A549 (cell line): ENCODE measurements around the gene PGAP3. TPM values are rescaled to one million over a fixed set of nuclear protein-coding genes. Genes with fewer than 3 reads are reported as not detected.

Experiments used
- ATAC-seq, 2 experiments: fragments of 200-7000 bp in 1 of 2; fragments of >200 bp in 1 of 2; cut with Nextera tagmentation in 1 of 2; cut with Tn5 transposase in 1 of 2; 3 replicates each; pipeline versions ENCODE4 v1.8.0 to v1.9.1; 2018 to 2020; ENCODE audit warnings: mild to moderate bottlenecking in 1 of 2, moderate library complexity in 1 of 2
- CTCF ChIA-PET: fragments of 300-600 bp; sonication (Branson Sonifier 250); formaldehyde crosslinking; extraction: SDS; loops from one replicate; lab custom pipeline; 2021; ENCODE audit warnings: antibody characterized with exemption, inconsistent platforms; lab: Yijun Ruan, JAX
- POLR2A ChIA-PET: fragments of 350-600 bp; formaldehyde crosslinking; extraction: SDS; loops from one replicate; lab custom pipeline; 2021; ENCODE audit warnings: antibody characterized with exemption, inconsistent platforms; lab: Yijun Ruan, JAX
- DNase-seq, 2 experiments: peaks; one replicate each; pipeline versions ENCODE4 v3.0.0 to v3.0.0-alpha.2; 2011 to 2016; ENCODE audit warnings: low read depth in 1 of 2, low spot score in 1 of 2
- FAIRE-seq: peaks from 2 replicates; lab custom pipeline; 2011; peaks lifted over from hg19 to GRCh38; lab: Jason Lieb, UNC
- H3K27ac ChIP-seq, 2 experiments: fragments of >200 bp; sonication (Bioruptor Twin); formaldehyde crosslinking; 3 replicates each; pipeline ENCODE4 v1.5.1; 2016 to 2017
- H3K4me1 ChIP-seq: fragments of >200 bp; sonication (Bioruptor Twin); formaldehyde crosslinking; 3 replicates; pipeline ENCODE4 v1.6.1; 2016
- H3K4me2 ChIP-seq: fragments of >200 bp; sonication (Bioruptor Twin); formaldehyde crosslinking; 3 replicates; pipeline ENCODE4 v1.6.1; 2016
- H3K4me3 ChIP-seq: fragments of >200 bp; sonication (Bioruptor Twin); formaldehyde crosslinking; 3 replicates; pipeline ENCODE4 v1.5.1; 2016
- H3K9me3 ChIP-seq: fragments of >200 bp; sonication (Bioruptor Twin); formaldehyde crosslinking; 3 replicates; pipeline ENCODE4 v1.6.1; 2016
- CBX2 ChIP-seq: fragments of 200-600 bp; sonication (generic); IDR thresholded peaks from 2 replicates; pipeline ENCODE4 v1.6.1; 2016; ENCODE audit warnings: low read depth, mild to moderate bottlenecking, borderline replicate concordance
- CBX8 ChIP-seq: fragments of 200-600 bp; sonication (generic); IDR thresholded peaks from 2 replicates; pipeline ENCODE4 v1.6.1; 2016
- CHD2 ChIP-seq: fragments of 150-350 bp; IDR thresholded peaks from 2 replicates; pipeline ENCODE4 v1.6.1; 2014; ENCODE audit warnings: low read length; ENCODE audit not compliant: partially characterized antibody
- CHD4 ChIP-seq: fragments of 200-600 bp; sonication (generic); IDR thresholded peaks from 2 replicates; pipeline ENCODE4 v1.6.1; 2016; ENCODE audit warnings: antibody characterized with exemption, mild to moderate bottlenecking, borderline replicate concordance
- EHF ChIP-seq: fragments of 250-450 bp; sonication (Bioruptor Pico); IDR thresholded peaks from 2 replicates; pipeline ENCODE4 v1.5.0; 2020; ENCODE audit warnings: mild to moderate bottlenecking
- EHMT2 ChIP-seq: fragments of 200-600 bp; sonication (generic); IDR thresholded peaks from 2 replicates; pipeline ENCODE4 v1.6.1; 2016; ENCODE audit warnings: antibody characterized with exemption, low read depth, mild to moderate bottlenecking, moderate library complexity
- EP300 ChIP-seq, 2 experiments: fragments of >200 bp; sonication (Bioruptor Twin); formaldehyde crosslinking; IDR thresholded peaks; 2 replicates in 1 of 2; 3 replicates in 1 of 2; pipeline ENCODE4 v1.6.1; 2016 to 2017
- FOSB ChIP-seq: fragments of 250-450 bp; sonication (Bioruptor Pico); IDR thresholded peaks from 2 replicates; pipeline ENCODE4 v1.5.0; 2020; ENCODE audit warnings: mild to moderate bottlenecking, moderate library complexity
- FOXS1 ChIP-seq: fragments of 250-450 bp; sonication (Bioruptor Pico); IDR thresholded peaks from 2 replicates; pipeline ENCODE4 v1.5.0; 2020; ENCODE audit warnings: mild to moderate bottlenecking, moderate library complexity
- GATA3 ChIP-seq: IDR thresholded peaks from 2 replicates; pipeline ENCODE4 v1.6.1; 2012; ENCODE audit warnings: borderline replicate concordance
- HDAC2 ChIP-seq: fragments of 200-600 bp; sonication (generic); IDR thresholded peaks from 2 replicates; pipeline ENCODE4 v1.6.1; 2016
- HEYL ChIP-seq: fragments of 250-450 bp; sonication (Bioruptor Pico); IDR thresholded peaks from 2 replicates; pipeline ENCODE4 v1.8.0; 2021; ENCODE audit warnings: mild to moderate bottlenecking, moderate library complexity
- HOXA7 ChIP-seq: fragments of 250-450 bp; sonication (Bioruptor Pico); IDR thresholded peaks from 2 replicates; pipeline ENCODE4 v1.5.0; 2020; ENCODE audit warnings: mild to moderate bottlenecking, moderate library complexity
- HOXB13 ChIP-seq: fragments of 250-450 bp; sonication (Bioruptor Pico); IDR thresholded peaks from 2 replicates; pipeline ENCODE4 v1.5.0; 2020; ENCODE audit warnings: low read depth, mild to moderate bottlenecking, moderate library complexity
- KDM1A ChIP-seq: fragments of 200-600 bp; sonication (generic); IDR thresholded peaks from 2 replicates; pipeline ENCODE4 v1.6.1; 2016; ENCODE audit warnings: low read depth, mild to moderate bottlenecking
- KDM5A ChIP-seq: fragments of 200-600 bp; sonication (generic); IDR thresholded peaks from 2 replicates; pipeline ENCODE4 v1.6.1; 2016; ENCODE audit warnings: antibody characterized with exemption, mild to moderate bottlenecking
- MAFK ChIP-seq: fragments of 450-650 bp; IDR thresholded peaks from 2 replicates; pipeline ENCODE4 v1.6.1; 2014; ENCODE audit not compliant: partially characterized antibody
- NFE2L2 ChIP-seq: fragments of 150-350 bp; conservative IDR thresholded peaks from 2 replicates; pipeline ENCODE4 v1.6.1; 2014; ENCODE audit warnings: low read length
- NPAS2 ChIP-seq: fragments of 250-450 bp; sonication (Bioruptor Pico); IDR thresholded peaks from 2 replicates; pipeline ENCODE4 v1.8.0; 2022; ENCODE audit warnings: mild to moderate bottlenecking, moderate library complexity, borderline replicate concordance
- NR3C1 ChIP-seq: fragments of >200 bp; sonication (Bioruptor Twin); formaldehyde crosslinking; IDR thresholded peaks from 3 replicates; pipeline ENCODE4 v1.6.1; 2017
- PHF8 ChIP-seq: fragments of 200-600 bp; sonication (generic); IDR thresholded peaks from 2 replicates; pipeline ENCODE4 v1.6.1; 2016; ENCODE audit warnings: low read depth, mild to moderate bottlenecking, antibody characterized with exemption, moderate library complexity, borderline replicate concordance
- POLR2AphosphoS2 ChIP-seq: conservative IDR thresholded peaks from 2 replicates; pipeline ENCODE4 v1.6.1; 2012; ENCODE audit warnings: low read length, improper control_type of control experiment, inconsistent platforms
- RFX5 ChIP-seq: fragments of 450-650 bp; IDR thresholded peaks from 2 replicates; pipeline ENCODE4 v1.7.1; 2014; ENCODE audit warnings: antibody characterized with exemption, mild to moderate bottlenecking, moderate library complexity
- RNF2 ChIP-seq: fragments of 200-600 bp; sonication (generic); IDR thresholded peaks from 2 replicates; pipeline ENCODE4 v1.6.1; 2016; ENCODE audit warnings: low read depth, mild to moderate bottlenecking, antibody characterized with exemption, moderate library complexity, borderline replicate concordance
- SMC3 ChIP-seq: fragments of >200 bp; sonication (Bioruptor Twin); formaldehyde crosslinking; IDR thresholded peaks from 3 replicates; pipeline ENCODE4 v1.6.1; 2018; ENCODE audit warnings: inconsistent platforms
- TFCP2L1 ChIP-seq: fragments of 250-450 bp; sonication (Bioruptor Pico); IDR thresholded peaks from 2 replicates; pipeline ENCODE4 v1.5.0; 2021; ENCODE audit warnings: mild to moderate bottlenecking
- TP53 ChIP-seq: fragments of 250-450 bp; sonication (Bioruptor Pico); IDR thresholded peaks from 2 replicates; pipeline ENCODE4 v1.5.0; 2021; ENCODE audit warnings: mild to moderate bottlenecking, moderate library complexity
- ZC3H11A ChIP-seq: fragments of 450-650 bp; IDR thresholded peaks from 2 replicates; pipeline ENCODE4 v1.6.1; 2014; ENCODE audit warnings: antibody characterized with exemption, mild to moderate bottlenecking
- ZNF302 ChIP-seq: fragments of 250-450 bp; sonication (Bioruptor Pico); IDR thresholded peaks from 2 replicates; pipeline ENCODE4 v1.9.0; 2021; ENCODE audit warnings: inconsistent platforms, mild to moderate bottlenecking, moderate library complexity
- ZSCAN20 ChIP-seq: fragments of 250-450 bp; sonication (Bioruptor Pico); IDR thresholded peaks from 2 replicates; pipeline ENCODE4 v1.8.0; 2022; ENCODE audit warnings: mild to moderate bottlenecking, moderate library complexity
- WGBS: methylation state at CpG from one replicate; pipeline ENCODE4 v1.1.6; 2017; ENCODE audit errors: missing lambda C conversion rate; 5-methylcytosine and 5-hydroxymethylcytosine counted together
- polyA plus RNA-seq, 4 experiments: library from polyadenylated mRNA; depleted of rRNA in 3 of 4; stranded (reverse); fragments of >200 nt; fragmentation: RNase III in 1 of 4; extraction: RNeasy Plus Mini Kit Qiagen cat#74134 plus additional on column Dnase treatment in 1 of 4; gene quantifications; 2 replicates in 3 of 4; 3 replicates in 1 of 4; pipeline ENCODE4 v1.2.3, GENCODE V29; 2011 to 2017
- TF ChIP-seq, protein P1 (sequence below): IDR thresholded peaks from 2 replicates; pipeline ENCODE4 v1.6.1; 2012
- TF ChIP-seq, protein P2 (sequence below): fragments of 250-450 bp; sonication (Bioruptor Pico); IDR thresholded peaks from 2 replicates; pipeline ENCODE4 v1.5.0; 2021; ENCODE audit warnings: mild to moderate bottlenecking, moderate library complexity, borderline replicate concordance
- TF ChIP-seq, protein P3 (sequence below): fragments of 150-350 bp; IDR thresholded peaks from 2 replicates; pipeline ENCODE4 v1.6.1; 2014; ENCODE audit warnings: low read depth, mild to moderate bottlenecking, low read length
- TF ChIP-seq, protein P4 (sequence below): fragments of >200 bp; sonication (Bioruptor Twin); formaldehyde crosslinking; IDR thresholded peaks from 3 replicates; pipeline ENCODE4 v1.6.1; 2016
- TF ChIP-seq, protein P5 (sequence below): IDR thresholded peaks from 2 replicates; pipeline ENCODE4 v1.6.1; 2012

Gene PGAP3
- polyA plus RNA-seq, 2 of the 4 experiments (the other 2 are of a cell fraction) = 7.3 to 8.5 TPM

DNA sequence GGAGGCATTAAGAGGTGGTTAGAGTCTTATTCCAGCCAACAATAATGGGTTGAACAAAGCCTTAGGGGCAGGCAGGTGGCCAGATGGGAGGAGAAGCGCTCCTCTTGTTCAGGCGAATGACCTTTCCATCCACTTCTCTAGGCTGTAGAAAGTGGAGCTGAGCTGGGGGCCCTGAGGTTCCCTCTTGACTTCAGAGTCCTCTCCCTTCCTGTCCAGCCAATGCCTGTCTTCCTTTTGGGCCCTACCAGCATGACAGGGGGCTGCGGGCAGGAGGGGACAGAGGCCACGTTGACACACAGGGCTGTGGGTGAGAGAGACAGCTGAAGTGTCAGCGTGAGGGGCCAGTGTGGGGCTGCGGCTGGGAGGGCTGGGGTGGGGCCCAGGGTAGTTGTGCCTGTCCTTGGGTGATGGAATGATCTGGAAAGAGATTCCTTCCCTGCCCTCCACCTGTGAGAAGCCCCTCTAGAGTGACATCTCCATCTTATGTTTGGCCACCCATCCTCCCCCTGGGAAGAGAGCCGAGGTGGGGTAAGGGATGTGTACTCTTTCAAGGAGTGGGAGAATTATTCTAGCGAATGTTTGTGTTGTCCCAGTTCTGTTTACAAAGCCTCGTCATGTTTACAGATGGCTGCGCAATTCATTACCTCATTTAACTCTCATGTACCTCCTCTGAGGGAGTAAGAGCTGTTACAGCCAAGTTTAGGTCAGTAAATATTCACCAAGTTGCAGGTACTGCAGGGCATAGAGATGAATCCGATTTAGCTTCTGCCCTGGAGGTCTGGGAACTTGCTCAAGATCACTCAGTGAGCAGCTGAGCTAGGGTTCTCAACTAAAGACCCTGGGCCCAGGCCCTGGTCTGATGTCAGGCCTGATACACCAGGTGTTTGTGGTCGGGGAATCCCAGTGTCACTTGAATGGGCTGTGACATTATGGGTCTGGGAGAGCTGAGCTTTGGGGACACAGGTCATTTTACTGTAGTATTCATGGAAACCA lies 15.3 kb upstream of the PGAP3 start:
- 0 out of 3 replicates have a peak overlapping the region, but pooled peaks have one; percentile 4 for H3K4me3 ChIP-seq
- DNase-seq = peak; percentile 59 to 94
- CTCF ChIA-PET = interaction anchor here (0.6 to 50.7 kb wide), 9 partner anchors 11 to 66 kb away, joined by 3 to 1391 read pairs (median 4); partner anchors contain the start of genes MIEN1, PGAP3, PNMT and PPP1R1B
- no peaks in the 10 kb centered on the region for H3K9me3 ChIP-seq
- peak overlapping the region; percentile 81 for H3K4me2 ChIP-seq
- POLR2A ChIA-PET = interaction anchor here (0.9 to 1.0 kb wide), 2 partner anchors 15 to 27 kb away, joined by 4 read pairs; partner anchors contain the start of genes MIEN1 and PGAP3
- ATAC-seq = peak; percentile 52 to 70
- H3K4me1 ChIP-seq = peaks cover 66% of the 10 kb centered on the region
- no peak for FAIRE-seq
- 13% methylated on average over 10 of the region's 12 CpGs for WGBS
- peak overlapping the region; percentile 61 to 67 for H3K27ac ChIP-seq
- TF ChIP-seq CHD4 (no peak), NPAS2 (CRISPR knock-in tag) (no peak), ZNF302 (CRISPR knock-in tag) (no peak), HDAC2 (no peak), NR3C1 (no peak), RNF2 (no peak), POLR2AphosphoS2 (no peak), CHD2 (no peak), EP300 (IDR thresholded peaks at IDR 0.05) (peak; percentile 29 to 61; a peak in 2 of 5 replicates), EHMT2 (no peak), SMC3 (0 out of 3 replicates have a peak, but pooled peaks have one; percentile 7), ZSCAN20 (CRISPR knock-in tag) (no peak), KDM5A (no peak), GATA3 (peak; percentile 91), FOXS1 (CRISPR knock-in tag) (no peak), KDM1A (no peak), HEYL (CRISPR knock-in tag) (no peak), EHF (CRISPR knock-in tag) (no peak), ZC3H11A (no peak), TP53 (CRISPR knock-in tag) (no peak), PHF8 (no peak), TFCP2L1 (CRISPR knock-in tag) (no peak), FOSB (CRISPR knock-in tag) (no peak), HOXA7 (CRISPR knock-in tag) (no peak), NFE2L2 (no peak), CBX2 (no peak), HOXB13 (CRISPR knock-in tag) (peak; percentile 25; the same call in 1 of the 2 replicates), CBX8 (no peak), MAFK (no peak), RFX5 (no peak)
- TF ChIP-seq, protein P1, sequence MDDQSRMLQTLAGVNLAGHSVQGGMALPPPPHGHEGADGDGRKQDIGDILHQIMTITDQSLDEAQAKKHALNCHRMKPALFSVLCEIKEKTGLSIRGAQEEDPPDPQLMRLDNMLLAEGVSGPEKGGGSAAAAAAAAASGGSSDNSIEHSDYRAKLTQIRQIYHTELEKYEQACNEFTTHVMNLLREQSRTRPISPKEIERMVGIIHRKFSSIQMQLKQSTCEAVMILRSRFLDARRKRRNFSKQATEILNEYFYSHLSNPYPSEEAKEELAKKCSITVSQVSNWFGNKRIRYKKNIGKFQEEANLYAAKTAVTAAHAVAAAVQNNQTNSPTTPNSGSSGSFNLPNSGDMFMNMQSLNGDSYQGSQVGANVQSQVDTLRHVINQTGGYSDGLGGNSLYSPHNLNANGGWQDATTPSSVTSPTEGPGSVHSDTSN = no peak
- TF ChIP-seq, protein P2, sequence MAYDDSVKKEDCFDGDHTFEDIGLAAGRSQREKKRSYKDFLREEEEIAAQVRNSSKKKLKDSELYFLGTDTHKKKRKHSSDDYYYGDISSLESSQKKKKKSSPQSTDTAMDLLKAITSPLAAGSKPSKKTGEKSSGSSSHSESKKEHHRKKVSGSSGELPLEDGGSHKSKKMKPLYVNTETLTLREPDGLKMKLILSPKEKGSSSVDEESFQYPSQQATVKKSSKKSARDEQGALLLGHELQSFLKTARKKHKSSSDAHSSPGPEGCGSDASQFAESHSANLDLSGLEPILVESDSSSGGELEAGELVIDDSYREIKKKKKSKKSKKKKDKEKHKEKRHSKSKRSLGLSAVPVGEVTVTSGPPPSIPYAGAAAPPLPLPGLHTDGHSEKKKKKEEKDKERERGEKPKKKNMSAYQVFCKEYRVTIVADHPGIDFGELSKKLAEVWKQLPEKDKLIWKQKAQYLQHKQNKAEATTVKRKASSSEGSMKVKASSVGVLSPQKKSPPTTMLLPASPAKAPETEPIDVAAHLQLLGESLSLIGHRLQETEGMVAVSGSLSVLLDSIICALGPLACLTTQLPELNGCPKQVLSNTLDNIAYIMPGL = no peak
- TF ChIP-seq, protein P3, sequence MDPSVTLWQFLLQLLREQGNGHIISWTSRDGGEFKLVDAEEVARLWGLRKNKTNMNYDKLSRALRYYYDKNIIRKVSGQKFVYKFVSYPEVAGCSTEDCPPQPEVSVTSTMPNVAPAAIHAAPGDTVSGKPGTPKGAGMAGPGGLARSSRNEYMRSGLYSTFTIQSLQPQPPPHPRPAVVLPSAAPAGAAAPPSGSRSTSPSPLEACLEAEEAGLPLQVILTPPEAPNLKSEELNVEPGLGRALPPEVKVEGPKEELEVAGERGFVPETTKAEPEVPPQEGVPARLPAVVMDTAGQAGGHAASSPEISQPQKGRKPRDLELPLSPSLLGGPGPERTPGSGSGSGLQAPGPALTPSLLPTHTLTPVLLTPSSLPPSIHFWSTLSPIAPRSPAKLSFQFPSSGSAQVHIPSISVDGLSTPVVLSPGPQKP = no peak
- TF ChIP-seq, protein P4, sequence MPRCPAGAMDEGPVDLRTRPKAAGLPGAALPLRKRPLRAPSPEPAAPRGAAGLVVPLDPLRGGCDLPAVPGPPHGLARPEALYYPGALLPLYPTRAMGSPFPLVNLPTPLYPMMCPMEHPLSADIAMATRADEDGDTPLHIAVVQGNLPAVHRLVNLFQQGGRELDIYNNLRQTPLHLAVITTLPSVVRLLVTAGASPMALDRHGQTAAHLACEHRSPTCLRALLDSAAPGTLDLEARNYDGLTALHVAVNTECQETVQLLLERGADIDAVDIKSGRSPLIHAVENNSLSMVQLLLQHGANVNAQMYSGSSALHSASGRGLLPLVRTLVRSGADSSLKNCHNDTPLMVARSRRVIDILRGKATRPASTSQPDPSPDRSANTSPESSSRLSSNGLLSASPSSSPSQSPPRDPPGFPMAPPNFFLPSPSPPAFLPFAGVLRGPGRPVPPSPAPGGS = peak; percentile 81; the same call in 2 of the 3 replicates
- TF ChIP-seq, protein P5, sequence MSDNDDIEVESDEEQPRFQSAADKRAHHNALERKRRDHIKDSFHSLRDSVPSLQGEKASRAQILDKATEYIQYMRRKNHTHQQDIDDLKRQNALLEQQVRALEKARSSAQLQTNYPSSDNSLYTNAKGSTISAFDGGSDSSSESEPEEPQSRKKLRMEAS = peak; percentile 29; the same call in 1 of the 2 replicates
